Measurements from ENCODE around the gene DZIP1. TPM values are rescaled to one million over a fixed set of nuclear protein-coding genes. Genes with fewer than 3 reads are reported as not detected.

DZIP1 gene
- total and polyA plus RNA-seq, 2 of the 13 experiments (the other 11 are each of a cell fraction or from before 2014, with no cell fraction given): 11.0 to 36.7 TPM

DNA sequence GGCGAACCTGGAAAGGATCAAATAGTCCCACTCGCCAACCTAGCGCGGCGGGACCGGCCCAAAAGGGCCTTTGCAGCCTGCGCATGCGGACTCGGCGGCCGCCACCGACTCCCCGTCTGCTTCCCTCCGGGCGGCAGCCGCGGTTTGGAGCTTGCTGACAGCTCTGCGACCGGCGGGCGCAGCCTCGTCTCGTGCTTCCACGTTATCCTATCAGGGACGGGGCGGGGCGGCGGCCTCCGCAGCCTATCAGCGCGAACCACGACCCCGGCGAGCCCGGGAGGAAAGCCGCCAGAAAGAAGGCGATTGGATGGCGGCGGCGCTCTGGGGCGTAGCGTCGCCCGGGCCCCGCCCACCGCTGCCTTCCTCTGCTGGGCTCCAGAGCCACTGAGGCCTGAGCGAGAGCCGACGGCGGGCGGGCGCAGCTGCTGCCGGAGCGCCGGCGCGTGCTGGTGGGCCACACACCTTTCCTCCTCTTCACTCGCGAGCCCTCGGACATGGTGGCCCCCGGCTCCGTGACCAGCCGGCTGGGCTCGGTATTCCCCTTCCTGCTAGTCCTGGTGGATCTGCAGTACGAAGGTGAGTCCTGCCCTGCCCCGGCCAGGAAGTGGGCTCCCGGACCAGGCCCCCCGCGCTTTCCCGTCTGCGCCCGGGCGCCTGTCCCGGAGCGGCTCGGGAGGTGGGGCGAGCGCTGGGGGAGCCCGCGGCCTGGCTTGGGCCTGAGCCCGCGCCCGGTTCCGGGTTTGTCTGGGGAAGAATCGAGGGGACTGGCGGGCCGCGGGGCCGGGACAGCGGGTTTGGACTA is 32.5 kb upstream of the DZIP1 start, which contains the start of gene DNAJC3 (continued):
- TF ChIP-seq, protein P1, sequence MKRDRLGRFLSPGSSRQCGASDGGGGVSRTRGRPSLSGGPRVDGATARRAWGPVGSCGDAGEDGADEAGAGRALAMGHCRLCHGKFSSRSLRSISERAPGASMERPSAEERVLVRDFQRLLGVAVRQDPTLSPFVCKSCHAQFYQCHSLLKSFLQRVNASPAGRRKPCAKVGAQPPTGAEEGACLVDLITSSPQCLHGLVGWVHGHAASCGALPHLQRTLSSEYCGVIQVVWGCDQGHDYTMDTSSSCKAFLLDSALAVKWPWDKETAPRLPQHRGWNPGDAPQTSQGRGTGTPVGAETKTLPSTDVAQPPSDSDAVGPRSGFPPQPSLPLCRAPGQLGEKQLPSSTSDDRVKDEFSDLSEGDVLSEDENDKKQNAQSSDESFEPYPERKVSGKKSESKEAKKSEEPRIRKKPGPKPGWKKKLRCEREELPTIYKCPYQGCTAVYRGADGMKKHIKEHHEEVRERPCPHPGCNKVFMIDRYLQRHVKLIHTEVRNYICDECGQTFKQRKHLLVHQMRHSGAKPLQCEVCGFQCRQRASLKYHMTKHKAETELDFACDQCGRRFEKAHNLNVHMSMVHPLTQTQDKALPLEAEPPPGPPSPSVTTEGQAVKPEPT (CRISPR knock-in tag; IDR thresholded peaks at IDR 0.05; ENCODE audit: low read depth): no peak
- no peak for TF ChIP-seq ZNF597 (CRISPR knock-in tag; IDR thresholded peaks at IDR 0.05)
- no peak for TF ChIP-seq ZNF577 (CRISPR knock-in tag; IDR thresholded peaks at IDR 0.05; ENCODE audit: borderline replicate concordance, low read depth)
- 0 out of 2 replicates have a peak, but pooled peaks have one; percentile 10 for TF ChIP-seq ESRRA (CRISPR knock-in tag; IDR thresholded peaks at IDR 0.05; ENCODE audit: low read depth)
- TF ChIP-seq ZNF264 (CRISPR knock-in tag; IDR thresholded peaks at IDR 0.05): peak; percentile 12; the same call in 1 of the 2 replicates
- no peak for TF ChIP-seq GTF3A (CRISPR knock-in tag; conservative IDR thresholded peaks at IDR 0.05)
- TF ChIP-seq ZNF446 (CRISPR knock-in tag; IDR thresholded peaks at IDR 0.05): 0 out of 2 replicates have a peak, but pooled peaks have one; percentile 25
- TF ChIP-seq BRD4 (CRISPR knock-in tag; IDR thresholded peaks at IDR 0.05): peak; percentile 39; the same call in 1 of the 2 replicates
- no peak for TF ChIP-seq FIP1L1 (IDR thresholded peaks at IDR 0.05; ENCODE audit: borderline replicate concordance, insufficient read depth, low read depth, low read length)
- TF ChIP-seq PREB (CRISPR knock-in tag; IDR thresholded peaks at IDR 0.05): no peak
- no peak for TF ChIP-seq SIX1 (CRISPR knock-in tag; IDR thresholded peaks at IDR 0.05; ENCODE audit: borderline replicate concordance)
- peak; percentile 81 for TF ChIP-seq POLR2AphosphoS5 (IDR thresholded peaks at IDR 0.05; ENCODE audit: low read depth, low read length)
- peak; percentile 79 for TF ChIP-seq ZNF350 (CRISPR knock-in tag; IDR thresholded peaks at IDR 0.05; ENCODE audit: borderline replicate concordance, low read depth)
- TF ChIP-seq STAT6 (CRISPR knock-in tag; IDR thresholded peaks at IDR 0.05; ENCODE audit: borderline replicate concordance): no peak
- peak; percentile 77 for TF ChIP-seq RBM39 (IDR thresholded peaks at IDR 0.05; ENCODE audit: low read depth, low read length, poor library complexity, severe bottlenecking)
- TF ChIP-seq, protein P2, sequence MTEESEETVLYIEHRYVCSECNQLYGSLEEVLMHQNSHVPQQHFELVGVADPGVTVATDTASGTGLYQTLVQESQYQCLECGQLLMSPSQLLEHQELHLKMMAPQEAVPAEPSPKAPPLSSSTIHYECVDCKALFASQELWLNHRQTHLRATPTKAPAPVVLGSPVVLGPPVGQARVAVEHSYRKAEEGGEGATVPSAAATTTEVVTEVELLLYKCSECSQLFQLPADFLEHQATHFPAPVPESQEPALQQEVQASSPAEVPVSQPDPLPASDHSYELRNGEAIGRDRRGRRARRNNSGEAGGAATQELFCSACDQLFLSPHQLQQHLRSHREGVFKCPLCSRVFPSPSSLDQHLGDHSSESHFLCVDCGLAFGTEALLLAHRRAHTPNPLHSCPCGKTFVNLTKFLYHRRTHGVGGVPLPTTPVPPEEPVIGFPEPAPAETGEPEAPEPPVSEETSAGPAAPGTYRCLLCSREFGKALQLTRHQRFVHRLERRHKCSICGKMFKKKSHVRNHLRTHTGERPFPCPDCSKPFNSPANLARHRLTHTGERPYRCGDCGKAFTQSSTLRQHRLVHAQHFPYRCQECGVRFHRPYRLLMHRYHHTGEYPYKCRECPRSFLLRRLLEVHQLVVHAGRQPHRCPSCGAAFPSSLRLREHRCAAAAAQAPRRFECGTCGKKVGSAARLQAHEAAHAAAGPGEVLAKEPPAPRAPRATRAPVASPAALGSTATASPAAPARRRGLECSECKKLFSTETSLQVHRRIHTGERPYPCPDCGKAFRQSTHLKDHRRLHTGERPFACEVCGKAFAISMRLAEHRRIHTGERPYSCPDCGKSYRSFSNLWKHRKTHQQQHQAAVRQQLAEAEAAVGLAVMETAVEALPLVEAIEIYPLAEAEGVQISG (CRISPR knock-in tag; IDR thresholded peaks at IDR 0.05): peak; percentile 60
- no peak for TF ChIP-seq ONECUT2 (CRISPR knock-in tag; IDR thresholded peaks at IDR 0.05)
- TF ChIP-seq ELF4 (CRISPR knock-in tag; IDR thresholded peaks at IDR 0.05; ENCODE audit: borderline replicate concordance): no peak

Data from HepG2 (cell line).